H1 (cell line): ENCODE measurements around the gene ACACB.

Experiments used
- EP300 ChIP-seq, 2 experiments: IDR thresholded peaks; 1 replicate in 1 of 2; 2 replicates in 1 of 2; pipeline ENCODE4 v1.6.1; 2011 to 2012; ENCODE audit warnings: low read depth in 2 of 2, low read length in 2 of 2, mild to moderate bottlenecking in 2 of 2, borderline replicate concordance in 1 of 2, inconsistent platforms in 1 of 2, moderate library complexity in 1 of 2
- JUND ChIP-seq: IDR thresholded peaks from 2 replicates; pipeline ENCODE4 v1.6.1; 2011; ENCODE audit warnings: mild to moderate bottlenecking, improper control_type of control experiment, low read length
- KDM5A ChIP-seq: fragments of 200-600 bp; IDR thresholded peaks from 2 replicates; pipeline ENCODE4 v1.7.1; 2012; ENCODE audit warnings: mild to moderate bottlenecking, low read length, inconsistent platforms, mixed read lengths
- NRF1 ChIP-seq: IDR thresholded peaks from 2 replicates; pipeline ENCODE4 v1.6.1; 2011; ENCODE audit warnings: mild to moderate bottlenecking, low read depth, low read length, improper control_type of control experiment
- POLR2A ChIP-seq, 2 experiments: IDR thresholded peaks; 1 replicate in 1 of 2; 2 replicates in 1 of 2; pipeline ENCODE4 v1.6.1; 2011; ENCODE audit warnings: low read depth in 2 of 2, low read length in 2 of 2, mild to moderate bottlenecking in 2 of 2; ENCODE audit errors: control extremely low read depth in 1 of 2
- RAD21 ChIP-seq, 2 experiments: IDR thresholded peaks in 1 of 2; conservative IDR thresholded peaks in 1 of 2; 2 replicates each; pipeline ENCODE4 v1.6.1; 2011; ENCODE audit warnings: low read depth in 2 of 2, low read length in 2 of 2, improper control_type of control experiment in 1 of 2, inconsistent platforms in 1 of 2, mild to moderate bottlenecking in 1 of 2, moderate library complexity in 1 of 2
- RBBP5 ChIP-seq: IDR thresholded peaks from 2 replicates; pipeline ENCODE4 v1.7.1; 2012; ENCODE audit warnings: low read depth, mild to moderate bottlenecking, inconsistent platforms, low read length, moderate library complexity, borderline replicate concordance
- SP1 ChIP-seq: IDR thresholded peaks from 2 replicates; pipeline ENCODE4 v1.6.1; 2011; ENCODE audit warnings: low read depth, low read length
- SP2 ChIP-seq: IDR thresholded peaks from 2 replicates; pipeline ENCODE4 v1.6.1; 2012; ENCODE audit warnings: mild to moderate bottlenecking, low read length, inconsistent platforms
- TAF1 ChIP-seq: IDR thresholded peaks from 2 replicates; pipeline ENCODE4 v1.6.1; 2011; ENCODE audit warnings: mild to moderate bottlenecking, low read depth, low read length
- TBP ChIP-seq: IDR thresholded peaks from 2 replicates; pipeline ENCODE4 v1.6.1; 2011; ENCODE audit warnings: low read depth, low read length, improper control_type of control experiment
- TF ChIP-seq, protein P1 (sequence below), 3 experiments: IDR thresholded peaks; 1 replicate in 2 of 3; 2 replicates in 1 of 3; pipeline versions ENCODE4 v1.5.1 to v1.6.1; 2011; ENCODE audit warnings: low read length in 3 of 3, mild to moderate bottlenecking in 3 of 3, inconsistent platforms in 2 of 3, low read depth in 1 of 3, moderate library complexity in 1 of 3; ENCODE audit not compliant: insufficient read depth in 1 of 3; ENCODE audit errors: control extremely low read depth in 1 of 3
- TF ChIP-seq, protein P2 (sequence below): IDR thresholded peaks from 2 replicates; pipeline ENCODE4 v1.6.1; 2012; ENCODE audit warnings: low read length, inconsistent platforms

GRCh38 chr12:109163167-109163566, 46.8 kb downstream of the ACACB start:
- TF ChIP-seq NRF1 = no peak
- no peak for TF ChIP-seq KDM5A
- TF ChIP-seq, protein P1, sequence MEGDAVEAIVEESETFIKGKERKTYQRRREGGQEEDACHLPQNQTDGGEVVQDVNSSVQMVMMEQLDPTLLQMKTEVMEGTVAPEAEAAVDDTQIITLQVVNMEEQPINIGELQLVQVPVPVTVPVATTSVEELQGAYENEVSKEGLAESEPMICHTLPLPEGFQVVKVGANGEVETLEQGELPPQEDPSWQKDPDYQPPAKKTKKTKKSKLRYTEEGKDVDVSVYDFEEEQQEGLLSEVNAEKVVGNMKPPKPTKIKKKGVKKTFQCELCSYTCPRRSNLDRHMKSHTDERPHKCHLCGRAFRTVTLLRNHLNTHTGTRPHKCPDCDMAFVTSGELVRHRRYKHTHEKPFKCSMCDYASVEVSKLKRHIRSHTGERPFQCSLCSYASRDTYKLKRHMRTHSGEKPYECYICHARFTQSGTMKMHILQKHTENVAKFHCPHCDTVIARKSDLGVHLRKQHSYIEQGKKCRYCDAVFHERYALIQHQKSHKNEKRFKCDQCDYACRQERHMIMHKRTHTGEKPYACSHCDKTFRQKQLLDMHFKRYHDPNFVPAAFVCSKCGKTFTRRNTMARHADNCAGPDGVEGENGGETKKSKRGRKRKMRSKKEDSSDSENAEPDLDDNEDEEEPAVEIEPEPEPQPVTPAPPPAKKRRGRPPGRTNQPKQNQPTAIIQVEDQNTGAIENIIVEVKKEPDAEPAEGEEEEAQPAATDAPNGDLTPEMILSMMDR (IDR thresholded peaks at IDR 0.05; ENCODE audit: control extremely low read depth in 1 of 3, insufficient read depth in 1 of 3, low read depth in 1 of 3, low read length in 3 of 3) = no peak
- TF ChIP-seq EP300 (IDR thresholded peaks at IDR 0.05; ENCODE audit: borderline replicate concordance in 1 of 2, low read depth in 2 of 2, low read length in 2 of 2) = no peak
- TF ChIP-seq TBP = no peak
- no peak for TF ChIP-seq TAF1
- TF ChIP-seq POLR2A (IDR thresholded peaks at IDR 0.05; ENCODE audit: control extremely low read depth in 1 of 2, low read depth in 2 of 2, low read length in 2 of 2) = no peak
- TF ChIP-seq, protein P2, sequence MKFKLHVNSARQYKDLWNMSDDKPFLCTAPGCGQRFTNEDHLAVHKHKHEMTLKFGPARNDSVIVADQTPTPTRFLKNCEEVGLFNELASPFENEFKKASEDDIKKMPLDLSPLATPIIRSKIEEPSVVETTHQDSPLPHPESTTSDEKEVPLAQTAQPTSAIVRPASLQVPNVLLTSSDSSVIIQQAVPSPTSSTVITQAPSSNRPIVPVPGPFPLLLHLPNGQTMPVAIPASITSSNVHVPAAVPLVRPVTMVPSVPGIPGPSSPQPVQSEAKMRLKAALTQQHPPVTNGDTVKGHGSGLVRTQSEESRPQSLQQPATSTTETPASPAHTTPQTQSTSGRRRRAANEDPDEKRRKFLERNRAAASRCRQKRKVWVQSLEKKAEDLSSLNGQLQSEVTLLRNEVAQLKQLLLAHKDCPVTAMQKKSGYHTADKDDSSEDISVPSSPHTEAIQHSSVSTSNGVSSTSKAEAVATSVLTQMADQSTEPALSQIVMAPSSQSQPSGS = no peak
- no peak for TF ChIP-seq RBBP5
- TF ChIP-seq RAD21 (IDR thresholded peaks at IDR 0.05 in 1 of 2, conservative IDR thresholded peaks at IDR 0.05 in 1 of 2; ENCODE audit: low read depth in 2 of 2, low read length in 2 of 2) = no peak
- TF ChIP-seq JUND = no peak
- no peak for TF ChIP-seq SP2
- TF ChIP-seq SP1 = no peak
